Omental fat pad (tissue), 4 donors: ENCODE measurements around the gene MXD4. TPM values are rescaled to one million over a fixed set of nuclear protein-coding genes. Genes with fewer than 3 reads are reported as not detected.

Experiments used
- ATAC-seq: fragments of 150-250 bp; one replicate; pipeline ENCODE4 v1.9.1; 2016; ENCODE audit warnings: mild to moderate bottlenecking, moderate library complexity; ENCODE audit not compliant: low FRiP score
- DNase-seq: peaks from one replicate; pipeline ENCODE4 v3.0.0-alpha.2; 2019; ENCODE audit warnings: low spot score
- total RNA-seq, 4 donors: library from RNA; depleted of rRNA; stranded (reverse); fragments of >200 nt; gene quantifications; one replicate each; pipeline ENCODE4 v1.1.0, GENCODE V29; 2016
- TF ChIP-seq, protein P1 (sequence below), 3 donors: fragments of 450-650 bp; IDR thresholded peaks; one replicate each; pipeline ENCODE4 v1.5.1; 2016 to 2017; ENCODE audit warnings: antibody characterized with exemption in 3 of 3, mild to moderate bottlenecking in 3 of 3, moderate library complexity in 2 of 3

MXD4 gene
- total RNA-seq, 4 donors from 2014 or later, result 33.7 to 118 (median 59.5) TPM

DNA sequence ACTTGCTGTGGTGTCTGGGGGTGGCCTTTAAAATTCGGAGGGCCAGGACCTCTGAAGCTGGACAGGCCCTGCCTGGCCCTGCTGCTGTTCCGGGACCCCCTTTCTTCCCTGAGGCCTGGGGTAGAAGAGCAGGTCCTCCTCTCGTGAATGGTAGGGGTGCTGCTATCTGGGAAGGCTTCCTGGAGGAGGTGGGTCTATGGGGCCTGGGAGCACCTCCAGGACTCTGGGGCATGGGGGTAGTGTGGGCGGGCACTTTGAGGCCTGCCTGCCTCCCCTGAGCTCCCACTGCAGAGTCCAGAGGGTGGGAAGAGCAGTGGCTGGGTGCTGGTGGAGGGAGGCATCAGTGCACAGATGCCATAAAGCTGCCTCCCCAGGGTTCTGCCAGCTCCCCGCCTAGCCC, 4.9 kb upstream of the MXD4 start:
- no peak for ATAC-seq
- DNase-seq, result no peak
- TF ChIP-seq, protein P1, sequence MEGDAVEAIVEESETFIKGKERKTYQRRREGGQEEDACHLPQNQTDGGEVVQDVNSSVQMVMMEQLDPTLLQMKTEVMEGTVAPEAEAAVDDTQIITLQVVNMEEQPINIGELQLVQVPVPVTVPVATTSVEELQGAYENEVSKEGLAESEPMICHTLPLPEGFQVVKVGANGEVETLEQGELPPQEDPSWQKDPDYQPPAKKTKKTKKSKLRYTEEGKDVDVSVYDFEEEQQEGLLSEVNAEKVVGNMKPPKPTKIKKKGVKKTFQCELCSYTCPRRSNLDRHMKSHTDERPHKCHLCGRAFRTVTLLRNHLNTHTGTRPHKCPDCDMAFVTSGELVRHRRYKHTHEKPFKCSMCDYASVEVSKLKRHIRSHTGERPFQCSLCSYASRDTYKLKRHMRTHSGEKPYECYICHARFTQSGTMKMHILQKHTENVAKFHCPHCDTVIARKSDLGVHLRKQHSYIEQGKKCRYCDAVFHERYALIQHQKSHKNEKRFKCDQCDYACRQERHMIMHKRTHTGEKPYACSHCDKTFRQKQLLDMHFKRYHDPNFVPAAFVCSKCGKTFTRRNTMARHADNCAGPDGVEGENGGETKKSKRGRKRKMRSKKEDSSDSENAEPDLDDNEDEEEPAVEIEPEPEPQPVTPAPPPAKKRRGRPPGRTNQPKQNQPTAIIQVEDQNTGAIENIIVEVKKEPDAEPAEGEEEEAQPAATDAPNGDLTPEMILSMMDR (IDR thresholded peaks at IDR 0.05), result no peak

DNA sequence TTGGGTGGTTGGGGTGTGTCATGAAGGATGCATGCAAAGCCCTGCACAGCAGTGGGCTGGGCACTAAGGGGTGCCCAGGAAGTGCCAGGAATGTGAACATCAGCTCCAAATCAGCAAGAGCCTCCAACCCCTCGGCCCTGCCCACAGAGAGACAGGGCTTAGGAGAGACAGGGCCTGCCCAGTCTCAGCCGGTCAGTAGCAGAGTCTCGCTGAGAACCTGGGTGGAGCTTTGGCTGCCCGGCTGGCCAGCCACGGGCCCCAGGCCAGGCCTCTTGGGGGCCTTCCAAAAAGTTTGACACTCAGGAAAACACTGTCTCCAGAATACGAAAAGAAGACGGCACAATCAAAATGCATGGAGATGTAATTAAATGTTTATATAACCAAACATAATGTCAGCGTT, 4.3 kb upstream of the MXD4 start:
- TF ChIP-seq, protein P1 (IDR thresholded peaks at IDR 0.05), result no peak
- ATAC-seq, result no peak
- DNase-seq, result no peak

DNA sequence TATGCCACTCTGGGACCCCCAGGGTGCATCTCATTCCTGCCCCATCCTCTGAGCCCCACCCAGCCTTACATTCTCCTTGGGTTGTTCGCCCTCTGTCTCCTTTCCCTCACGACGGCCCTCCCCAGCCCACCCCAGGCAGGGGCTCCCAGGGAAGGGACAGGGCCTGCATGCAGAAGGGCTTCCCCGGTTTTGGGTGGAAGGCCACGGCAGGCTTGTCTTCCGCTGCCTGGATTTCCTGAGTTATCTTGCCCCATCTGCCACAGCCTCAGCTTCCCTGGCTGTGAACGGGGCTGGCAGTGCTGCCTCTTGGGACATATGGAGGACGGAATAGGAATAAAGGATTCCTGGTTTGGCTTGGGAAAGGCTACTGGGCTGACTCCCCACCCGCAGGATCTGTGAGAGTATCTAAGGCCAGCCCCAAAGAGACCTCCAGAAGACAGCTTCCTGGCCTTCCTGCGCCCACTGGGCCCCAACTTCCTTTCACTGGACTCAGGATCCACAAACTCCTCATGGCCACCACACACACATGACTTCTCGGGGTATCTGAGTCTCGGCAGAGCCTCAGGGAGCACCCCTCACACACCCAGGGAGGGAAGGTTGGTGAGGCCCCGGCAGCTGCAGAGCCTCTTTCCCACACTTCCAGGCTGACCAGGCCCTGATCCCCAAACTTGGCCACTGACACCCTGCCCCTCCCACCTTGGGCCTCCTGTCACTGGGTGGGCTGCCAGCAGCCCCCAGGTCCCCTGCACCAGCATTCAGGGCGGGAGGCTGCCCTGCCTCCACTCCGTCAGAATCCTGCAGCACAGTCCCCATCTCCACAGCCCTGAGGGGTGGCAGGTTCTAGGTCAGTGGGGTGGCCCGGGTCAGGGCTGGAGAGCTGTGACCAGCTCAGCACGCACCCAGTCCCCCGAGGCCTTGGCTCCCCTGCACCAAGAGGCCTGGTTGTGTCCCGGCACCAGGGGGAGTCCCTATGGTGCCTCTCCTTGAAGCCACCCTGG, 3.5 kb upstream of the MXD4 start:
- TF ChIP-seq, protein P1 (IDR thresholded peaks at IDR 0.05), result no peak
- DNase-seq (no peak), ATAC-seq (no peak)

DNA sequence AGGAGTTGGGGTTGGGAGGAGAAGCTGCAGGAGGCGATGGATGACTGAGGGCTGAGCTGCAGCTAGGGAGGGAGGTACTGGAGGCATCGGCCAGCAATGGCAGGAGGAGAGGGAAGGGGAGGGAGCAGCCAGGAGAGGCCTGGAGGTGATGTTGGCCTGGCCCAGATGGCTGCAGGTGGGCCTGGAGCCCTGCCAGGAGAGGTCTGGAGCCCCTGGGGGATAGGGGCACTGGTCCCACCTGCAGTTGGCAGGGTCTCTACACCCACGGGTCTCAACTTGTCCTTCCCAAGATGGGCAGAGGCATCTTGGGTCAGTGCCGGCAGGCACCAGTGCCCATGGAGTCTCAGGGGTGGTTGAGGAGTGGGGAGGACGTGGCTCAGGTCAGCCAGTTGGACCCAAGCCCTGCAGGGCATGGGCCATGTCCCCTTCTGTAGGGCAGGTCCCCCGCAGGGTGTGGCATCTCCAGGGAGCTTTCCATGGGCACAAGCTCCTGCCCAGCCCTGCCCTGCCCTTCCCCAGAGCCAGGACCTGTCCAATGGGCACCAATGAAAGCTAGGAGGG, 2.7 kb upstream of the MXD4 start:
- DNase-seq (no peak), ATAC-seq (no peak)
- TF ChIP-seq, protein P1 (IDR thresholded peaks at IDR 0.05), result no peak

DNA sequence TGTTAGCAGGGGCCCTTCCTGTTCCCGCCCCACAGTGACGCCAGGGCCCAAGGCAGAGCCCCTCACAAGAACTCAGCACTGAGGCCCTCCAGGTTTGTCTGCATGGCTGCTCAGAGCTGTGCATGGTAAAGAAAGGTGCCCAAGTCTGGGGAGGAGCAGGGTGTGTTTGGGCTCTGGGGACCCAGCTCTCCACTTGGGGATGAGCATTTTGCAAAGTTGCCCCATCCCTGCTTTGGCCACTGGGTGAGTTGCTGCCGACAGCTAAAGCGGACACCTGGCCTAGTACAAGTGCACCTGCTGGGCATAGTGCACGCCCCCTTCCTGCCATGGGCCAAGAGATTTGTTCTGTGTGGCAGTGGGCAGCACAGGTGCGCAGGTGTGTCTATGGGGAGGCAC, 2.0 kb upstream of the MXD4 start:
- DNase-seq, result no peak
- ATAC-seq, result no peak
- TF ChIP-seq, protein P1 (IDR thresholded peaks at IDR 0.05), result no peak

DNA sequence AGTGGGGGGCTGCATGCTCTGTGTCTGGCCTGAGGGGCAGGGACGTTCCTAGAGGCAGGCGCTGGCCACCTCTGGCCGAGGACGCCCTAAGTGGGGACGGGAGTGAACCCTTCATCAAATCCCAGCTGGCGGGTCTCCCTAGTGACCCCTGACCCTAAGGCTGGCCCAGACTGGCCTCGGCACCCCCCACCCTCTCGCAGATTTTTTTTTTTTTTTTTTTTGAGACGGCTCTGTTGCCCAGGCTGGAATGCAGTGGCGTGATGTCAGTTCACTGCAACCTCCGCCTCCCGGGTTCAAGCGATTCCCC, 988 bp upstream of the MXD4 start:
- no peak for DNase-seq
- TF ChIP-seq, protein P1 (IDR thresholded peaks at IDR 0.05), result no peak
- ATAC-seq, result no peak
